Measurements from ENCODE around the gene RFFL.
"Not testable (repeated sequence)": the region's sequence is repeated elsewhere in the genome, so short reads cannot be mapped to it uniquely, and the experiment has no call there.

RFFL gene, protein sequence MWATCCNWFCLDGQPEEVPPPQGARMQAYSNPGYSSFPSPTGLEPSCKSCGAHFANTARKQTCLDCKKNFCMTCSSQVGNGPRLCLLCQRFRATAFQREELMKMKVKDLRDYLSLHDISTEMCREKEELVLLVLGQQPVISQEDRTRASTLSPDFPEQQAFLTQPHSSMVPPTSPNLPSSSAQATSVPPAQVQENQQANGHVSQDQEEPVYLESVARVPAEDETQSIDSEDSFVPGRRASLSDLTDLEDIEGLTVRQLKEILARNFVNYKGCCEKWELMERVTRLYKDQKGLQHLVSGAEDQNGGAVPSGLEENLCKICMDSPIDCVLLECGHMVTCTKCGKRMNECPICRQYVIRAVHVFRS

GRCh38 chr17:35063514-35064223 is at the start of gene RFFL:
TSS of gene RFFL (minus strand) at chr17:35063707. CDS start at chr17:35026553, 37,154 bp downstream.
- Mint-ChIP-seq H3K27ac (peak within 1 kb of the TSS; percentile 94), H3K4me1 (peaks cover 21% of the 10 kb centered on the region), H3K27me3 (no peaks in the 10 kb centered on the region), H3K9me3 (no peaks in the 10 kb centered on the region), H3K36me3 (peaks cover 11% of the 10 kb centered on the region), H3K4me3 (peak within 1 kb of the TSS; percentile 78)
- DNase-seq (ENCODE audit: low spot score in 2 of 2): peak; percentile 46 to 59
- ATAC-seq (ENCODE audit: low read depth): peak; percentile 98

GRCh38 chr17:35110791-35111190 is 47.3 kb upstream of the RFFL start:
- not testable (repeated sequence) for DNase-seq (ENCODE audit: low spot score in 2 of 2); H3K4me1 Mint-ChIP-seq; H3K9me3 Mint-ChIP-seq; ATAC-seq (ENCODE audit: low read depth); H3K4me3 Mint-ChIP-seq; H3K27me3 Mint-ChIP-seq; H3K27ac Mint-ChIP-seq
- peaks cover 16% of the 10 kb centered on the region for H3K36me3 Mint-ChIP-seq

- Mint-ChIP-seq H3K9me3 (no peaks in the 10 kb centered on the region), H3K27me3 (no peaks in the 10 kb centered on the region), H3K36me3 (peaks cover 26% of the 10 kb centered on the region), H3K4me1 (peaks cover 3% of the 10 kb centered on the region), H3K4me3 (no peak overlapping the region), H3K27ac (no peak overlapping the region)
- no peak for ATAC-seq (ENCODE audit: low read depth)
- DNase-seq (ENCODE audit: low spot score in 2 of 2): no peak
Observed at GRCh38 chr17:35104844-35105450, 41.4 kb upstream of the RFFL start.

GRCh38 chr17:35103271-35103670 is 39.8 kb upstream of the RFFL start:
- Mint-ChIP-seq H3K36me3 (peaks cover 30% of the 10 kb centered on the region), H3K27ac (no peak overlapping the region), H3K9me3 (no peaks in the 10 kb centered on the region), H3K27me3 (no peaks in the 10 kb centered on the region), H3K4me1 (peaks cover 3% of the 10 kb centered on the region), H3K4me3 (no peak overlapping the region)
- ATAC-seq (ENCODE audit: low read depth): no peak
- no peak for DNase-seq (ENCODE audit: low spot score in 2 of 2)

- ATAC-seq (ENCODE audit: low read depth): no peak
- Mint-ChIP-seq H3K27ac (no peak overlapping the region), H3K27me3 (no peaks in the 10 kb centered on the region), H3K36me3 (peaks cover 29% of the 10 kb centered on the region), H3K9me3 (no peaks in the 10 kb centered on the region), H3K4me3 (no peak overlapping the region), H3K4me1 (peaks cover 3% of the 10 kb centered on the region)
- DNase-seq (ENCODE audit: low spot score in 2 of 2): no peak
Observed at GRCh38 chr17:35101725-35102124, 38.2 kb upstream of the RFFL start.

DNA sequence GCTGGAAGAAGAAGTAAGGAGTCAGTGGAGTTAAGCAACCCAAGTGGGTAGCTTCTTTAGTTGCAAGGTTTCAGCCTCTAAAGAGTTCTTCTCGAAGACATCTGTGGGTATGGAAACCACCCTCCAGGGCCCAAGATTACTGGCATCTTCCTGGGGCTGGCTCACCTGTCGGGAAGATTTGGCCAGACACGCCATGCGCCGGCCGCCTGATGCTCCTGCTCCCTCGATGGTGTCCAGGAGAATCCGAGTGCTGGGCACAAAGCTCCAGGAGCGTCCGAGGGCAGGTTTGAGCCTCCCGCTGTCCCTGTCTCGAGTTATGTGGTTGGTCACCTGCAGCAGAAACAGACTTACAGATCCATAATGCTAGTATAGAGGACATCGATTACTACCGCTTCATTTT is 37.5 kb upstream of the RFFL start:
- Mint-ChIP-seq H3K27me3 (no peaks in the 10 kb centered on the region), H3K36me3 (peaks cover 22% of the 10 kb centered on the region), H3K4me3 (no peak overlapping the region), H3K9me3 (no peaks in the 10 kb centered on the region), H3K27ac (no peak overlapping the region), H3K4me1 (peaks cover 3% of the 10 kb centered on the region)
- ATAC-seq (ENCODE audit: low read depth) (no peak), DNase-seq (ENCODE audit: low spot score in 2 of 2) (no peak)

- ATAC-seq (ENCODE audit: low read depth) (no peak), DNase-seq (ENCODE audit: low spot score in 2 of 2) (no peak)
- H3K27me3 Mint-ChIP-seq: no peaks in the 10 kb centered on the region
- peaks cover 14% of the 10 kb centered on the region for H3K36me3 Mint-ChIP-seq
- H3K27ac Mint-ChIP-seq: no peak overlapping the region
- no peak overlapping the region for H3K4me3 Mint-ChIP-seq
- peaks cover 3% of the 10 kb centered on the region for H3K4me1 Mint-ChIP-seq
- H3K9me3 Mint-ChIP-seq: no peaks in the 10 kb centered on the region
Observed at GRCh38 chr17:35099908-35100307, 36.4 kb upstream of the RFFL start.

- Mint-ChIP-seq H3K36me3 (peaks cover 12% of the 10 kb centered on the region), H3K27ac (no peak overlapping the region), H3K4me3 (no peak overlapping the region), H3K4me1 (no peaks in the 10 kb centered on the region), H3K9me3 (no peaks in the 10 kb centered on the region), H3K27me3 (no peaks in the 10 kb centered on the region)
- ATAC-seq (ENCODE audit: low read depth): no peak
- no peak for DNase-seq (ENCODE audit: low spot score in 2 of 2)
Observed at GRCh38 chr17:35097776-35098175, 34.3 kb upstream of the RFFL start.

DNA sequence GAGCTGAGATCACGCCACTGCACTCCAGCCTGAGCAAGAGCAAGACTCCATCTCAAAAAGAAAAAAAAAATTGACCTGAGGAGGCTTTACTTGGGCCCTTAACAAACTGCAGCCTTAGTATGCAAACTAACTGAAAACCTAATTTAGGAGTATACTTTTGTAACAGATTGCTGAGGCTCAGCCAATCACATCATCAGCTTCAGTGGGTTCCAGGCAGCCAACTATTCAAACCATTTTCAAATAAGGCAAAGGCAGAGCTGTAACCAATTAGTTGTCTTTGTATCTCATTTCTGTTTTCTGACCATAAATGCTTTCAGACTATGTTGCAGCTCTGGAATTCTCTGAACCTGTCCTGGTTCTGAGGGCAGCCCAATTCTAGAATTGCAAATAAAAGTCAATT is 32.2 kb upstream of the RFFL start:
- Mint-ChIP-seq H3K9me3 (no peaks in the 10 kb centered on the region), H3K27me3 (no peaks in the 10 kb centered on the region), H3K4me1 (peaks cover 2% of the 10 kb centered on the region), H3K36me3 (peaks cover 6% of the 10 kb centered on the region), H3K27ac (no peak overlapping the region), H3K4me3 (no peak overlapping the region)
- ATAC-seq (ENCODE audit: low read depth) (no peak), DNase-seq (ENCODE audit: low spot score in 2 of 2) (no peak)

- H3K4me1 Mint-ChIP-seq: peaks cover 2% of the 10 kb centered on the region
- H3K27ac Mint-ChIP-seq: no peak overlapping the region
- no peaks in the 10 kb centered on the region for H3K27me3 Mint-ChIP-seq
- ATAC-seq (ENCODE audit: low read depth) (no peak), DNase-seq (ENCODE audit: low spot score in 2 of 2) (no peak)
- no peak overlapping the region for H3K4me3 Mint-ChIP-seq
- no peaks in the 10 kb centered on the region for H3K9me3 Mint-ChIP-seq
- H3K36me3 Mint-ChIP-seq: peaks cover 6% of the 10 kb centered on the region
Observed at GRCh38 chr17:35094902-35095301, 31.4 kb upstream of the RFFL start.

DNA sequence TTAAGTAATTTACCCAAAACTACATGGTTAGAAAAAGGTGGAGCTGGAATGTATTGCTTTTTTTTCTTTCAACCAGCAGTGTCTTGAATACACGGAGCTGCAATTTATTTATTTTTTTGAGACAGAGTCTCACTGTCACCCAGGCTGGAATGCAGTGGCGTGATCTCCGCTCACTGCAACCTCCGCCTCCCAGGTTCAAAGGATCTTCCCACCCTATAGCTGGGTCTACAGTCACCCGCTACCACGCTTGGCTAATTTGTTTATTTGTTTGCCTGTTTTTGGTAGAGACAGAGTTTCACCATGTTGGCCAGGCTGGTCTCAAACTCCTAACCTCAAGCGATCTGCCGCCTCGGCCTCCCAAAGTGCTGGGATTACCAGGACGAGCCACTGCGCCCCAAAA is 27.2 kb upstream of the RFFL start:
- H3K4me3 Mint-ChIP-seq; ATAC-seq (ENCODE audit: low read depth); H3K27me3 Mint-ChIP-seq; DNase-seq (ENCODE audit: low spot score in 2 of 2); H3K9me3 Mint-ChIP-seq; H3K27ac Mint-ChIP-seq; H3K36me3 Mint-ChIP-seq: not testable (repeated sequence)
- peaks cover 20% of the 10 kb centered on the region for H3K4me1 Mint-ChIP-seq

GRCh38 chr17:35089586-35090296 is 26.2 kb upstream of the RFFL start:
- Mint-ChIP-seq H3K9me3 (no peaks in the 10 kb centered on the region), H3K4me1 (peaks cover 22% of the 10 kb centered on the region), H3K27me3 (no peaks in the 10 kb centered on the region), H3K27ac (peak overlapping the region; percentile 98), H3K36me3 (no peaks in the 10 kb centered on the region), H3K4me3 (peak overlapping the region; percentile 89)
- DNase-seq (ENCODE audit: low spot score in 2 of 2) (peak in 1 of 2 donors; percentile 2), ATAC-seq (ENCODE audit: low read depth) (peak; percentile 15)

- DNase-seq (ENCODE audit: low spot score in 2 of 2) (peak; percentile 88), ATAC-seq (ENCODE audit: low read depth) (peak; percentile 81)
- Mint-ChIP-seq H3K27ac (peak overlapping the region; percentile 98), H3K4me1 (peaks cover 22% of the 10 kb centered on the region), H3K36me3 (no peaks in the 10 kb centered on the region), H3K9me3 (no peaks in the 10 kb centered on the region), H3K4me3 (peak overlapping the region; percentile 91), H3K27me3 (no peaks in the 10 kb centered on the region)
Observed at GRCh38 chr17:35088881-35089585, 25.5 kb upstream of the RFFL start.

Data from memory B cell (primary cell).